ENCODE measurements around the gene UBTF. TPM values are rescaled to one million over a fixed set of nuclear protein-coding genes. Genes with fewer than 3 reads are reported as not detected.

Gene UBTF
- total RNA-seq, 1 donor from 2014 or later = 97.6 TPM

GRCh38 chr17:44178133-44178532 is 41.3 kb downstream of the UBTF start:
- H3K9me3 Mint-ChIP-seq (ENCODE audit: unreplicated experiment) = peaks cover 3% of the 10 kb centered on the region
- H3K27ac Mint-ChIP-seq (ENCODE audit: unreplicated experiment) = no peak overlapping the region
- no peaks in the 10 kb centered on the region for H3K27me3 Mint-ChIP-seq (ENCODE audit: unreplicated experiment)
- no peaks in the 10 kb centered on the region for H3K4me1 Mint-ChIP-seq (ENCODE audit: low read depth, unreplicated experiment)
- H3K36me3 Mint-ChIP-seq (ENCODE audit: unreplicated experiment) = peaks cover 10% of the 10 kb centered on the region
- no peak for DNase-seq
- no peak overlapping the region for H3K4me3 Mint-ChIP-seq (ENCODE audit: unreplicated experiment)
- TF ChIP-seq CTCF (IDR thresholded peaks at IDR 0.05; ENCODE audit: partially characterized antibody, unreplicated experiment) = no peak

GRCh38 chr17:44177640-44178039 is 41.8 kb downstream of the UBTF start:
- Mint-ChIP-seq H3K27me3 (ENCODE audit: unreplicated experiment) (no peaks in the 10 kb centered on the region), H3K27ac (ENCODE audit: unreplicated experiment) (no peak overlapping the region), H3K36me3 (ENCODE audit: unreplicated experiment) (peaks cover 10% of the 10 kb centered on the region), H3K4me3 (ENCODE audit: unreplicated experiment) (no peak overlapping the region), H3K4me1 (ENCODE audit: low read depth, unreplicated experiment) (no peaks in the 10 kb centered on the region), H3K9me3 (ENCODE audit: unreplicated experiment) (peaks cover 3% of the 10 kb centered on the region)
- DNase-seq = no peak
- no peak for TF ChIP-seq CTCF (IDR thresholded peaks at IDR 0.05; ENCODE audit: partially characterized antibody, unreplicated experiment)

- no peak for DNase-seq
- H3K27ac Mint-ChIP-seq (ENCODE audit: unreplicated experiment) = no peak overlapping the region
- no peak for TF ChIP-seq CTCF (IDR thresholded peaks at IDR 0.05; ENCODE audit: partially characterized antibody, unreplicated experiment)
- peaks cover 4% of the 10 kb centered on the region for H3K4me1 Mint-ChIP-seq (ENCODE audit: low read depth, unreplicated experiment)
- H3K4me3 Mint-ChIP-seq (ENCODE audit: unreplicated experiment) = no peak overlapping the region
- H3K36me3 Mint-ChIP-seq (ENCODE audit: unreplicated experiment) = peaks cover 9% of the 10 kb centered on the region
- peaks cover 3% of the 10 kb centered on the region for H3K9me3 Mint-ChIP-seq (ENCODE audit: unreplicated experiment)
- H3K27me3 Mint-ChIP-seq (ENCODE audit: unreplicated experiment) = no peaks in the 10 kb centered on the region
Observed at GRCh38 chr17:44176671-44177501, 42.6 kb downstream of the UBTF start.

- no peaks in the 10 kb centered on the region for H3K9me3 Mint-ChIP-seq (ENCODE audit: unreplicated experiment)
Observed at GRCh38 chr17:44176257-44176656, 43.2 kb downstream of the UBTF start.

More at GRCh38 chr17:44176257-44176656, 43.2 kb downstream of the UBTF start:
- Mint-ChIP-seq H3K36me3 (ENCODE audit: unreplicated experiment) (peaks cover 5% of the 10 kb centered on the region), H3K27me3 (ENCODE audit: unreplicated experiment) (no peaks in the 10 kb centered on the region), H3K4me1 (ENCODE audit: low read depth, unreplicated experiment) (peaks cover 4% of the 10 kb centered on the region), H3K4me3 (ENCODE audit: unreplicated experiment) (no peak overlapping the region), H3K27ac (ENCODE audit: unreplicated experiment) (no peak overlapping the region)
- TF ChIP-seq CTCF (IDR thresholded peaks at IDR 0.05; ENCODE audit: partially characterized antibody, unreplicated experiment) = no peak
- DNase-seq = no peak
